GM19238 (cell line): Measurements from ENCODE around the gene UBE2J1.

Experiments
- DNase-seq: peaks from one replicate; pipeline ENCODE4 v3.0.0; 2011; ENCODE audit warnings: low spot score; ENCODE audit not compliant: insufficient read length

UBE2J1 gene

GRCh38 chr6:89291256-89291819, 61.2 kb downstream of the UBE2J1 start:
- no peak for DNase-seq

- DNase-seq = no peak
Observed at GRCh38 chr6:89290401-89291155, 61.9 kb downstream of the UBE2J1 start.

- DNase-seq = no peak
Observed at GRCh38 chr6:89289710-89290109, 62.8 kb downstream of the UBE2J1 start.

- DNase-seq = no peak
Observed at GRCh38 chr6:89287351-89288028, 65.0 kb downstream of the UBE2J1 start.

- no peak for DNase-seq
Observed at GRCh38 chr6:89286516-89286915, 66.0 kb downstream of the UBE2J1 start.

DNA sequence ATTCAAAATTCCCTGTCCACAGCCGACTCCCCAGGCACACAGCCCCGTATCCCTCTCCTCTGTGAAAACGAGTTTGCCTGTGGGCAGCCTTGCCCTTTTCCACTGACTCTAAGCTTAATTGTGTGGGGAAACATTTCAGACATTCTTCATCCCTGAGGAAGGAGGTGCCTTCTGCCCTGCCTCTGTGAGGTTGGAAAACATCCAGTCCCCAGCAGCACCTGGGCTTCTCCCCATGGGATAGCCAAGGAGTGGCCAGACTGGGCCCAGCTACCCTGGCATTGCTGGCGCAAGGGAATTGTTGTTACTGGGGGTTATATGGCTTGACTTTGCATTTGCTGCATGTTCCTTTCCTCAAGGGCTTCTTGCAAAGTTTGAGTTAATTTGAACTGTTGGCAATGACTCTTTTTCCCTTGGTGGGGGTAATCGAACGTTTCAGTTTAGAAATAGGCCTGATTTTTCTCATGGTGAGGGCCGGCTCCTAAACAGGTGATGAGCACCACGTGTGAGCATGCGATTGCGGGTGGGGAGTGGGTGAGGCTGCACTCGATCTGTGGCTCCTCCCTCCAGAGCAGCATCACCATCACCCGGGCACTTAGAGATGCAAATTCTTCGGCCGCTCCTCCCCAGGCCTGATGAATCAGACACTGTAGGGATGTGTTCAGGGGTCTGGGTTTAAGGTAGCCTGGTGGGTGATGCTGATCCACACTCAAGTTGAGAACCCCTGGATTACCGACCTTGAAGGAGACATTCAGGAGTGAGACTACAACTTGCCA, 67.4 kb downstream of the UBE2J1 start:
- no peak for DNase-seq

- no peak for DNase-seq
Observed at GRCh38 chr6:89284081-89284480, 68.4 kb downstream of the UBE2J1 start.

GRCh38 chr6:89282749-89283148, 69.8 kb downstream of the UBE2J1 start:
- DNase-seq = no peak

GRCh38 chr6:89281779-89282246, 70.7 kb downstream of the UBE2J1 start:
- peak; percentile 63 for DNase-seq

- DNase-seq = no peak
Observed at GRCh38 chr6:89278956-89279355, 73.6 kb downstream of the UBE2J1 start.
